ENCODE results near the gene PHF2. TPM values are rescaled to one million over a fixed set of nuclear protein-coding genes. Genes with fewer than 3 reads are reported as not detected.
A peak's percentile ranks its signal among the peaks of the same experiment; 100 is the strongest.

Gene PHF2
- total RNA-seq, 1 donor from 2014 or later, result 22.9 TPM

DNA sequence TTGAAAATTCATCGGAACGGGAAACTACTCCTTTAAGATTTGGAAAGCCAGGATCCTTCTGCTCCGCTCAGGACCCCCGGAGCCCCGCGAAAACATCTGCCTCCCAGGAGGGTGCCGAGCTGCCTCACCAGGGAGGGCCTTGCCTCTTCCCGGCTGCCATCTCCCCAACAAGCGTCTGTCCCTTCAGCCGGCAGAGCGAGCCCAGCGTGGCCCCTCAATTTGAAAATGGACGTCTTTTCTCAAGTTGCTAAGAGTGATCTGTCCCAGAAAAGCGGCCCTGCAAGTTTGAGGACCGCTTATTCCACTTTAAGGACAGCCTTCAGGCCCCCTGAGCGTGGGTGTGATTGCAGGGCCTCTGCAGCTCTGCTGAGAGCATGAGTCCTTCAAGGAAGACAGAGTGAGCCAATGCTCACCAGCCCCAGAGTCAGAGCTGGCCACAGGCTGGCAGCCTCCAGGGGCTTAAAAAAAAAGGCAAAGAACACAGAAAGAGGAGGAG, 101.3 kb downstream of the PHF2 start:
- Mint-ChIP-seq H3K9me3 (ENCODE audit: unreplicated experiment) (peaks cover 3% of the 10 kb centered on the region), H3K4me3 (ENCODE audit: unreplicated experiment) (no peak overlapping the region), H3K27me3 (ENCODE audit: unreplicated experiment) (peaks cover 2% of the 10 kb centered on the region), H3K4me1 (ENCODE audit: low read depth, unreplicated experiment) (peaks cover 2% of the 10 kb centered on the region), H3K36me3 (ENCODE audit: unreplicated experiment) (no peaks in the 10 kb centered on the region), H3K27ac (ENCODE audit: unreplicated experiment) (no peak overlapping the region)
- no peak for TF ChIP-seq CTCF (IDR thresholded peaks at IDR 0.05; ENCODE audit: partially characterized antibody, unreplicated experiment)
- peak; percentile 10 for DNase-seq

GRCh38 chr9:93678199-93679019, 102.0 kb downstream of the PHF2 start:
- H3K4me1 Mint-ChIP-seq (ENCODE audit: low read depth, unreplicated experiment), result peaks cover 2% of the 10 kb centered on the region
- peaks cover 3% of the 10 kb centered on the region for H3K9me3 Mint-ChIP-seq (ENCODE audit: unreplicated experiment)
- H3K4me3 Mint-ChIP-seq (ENCODE audit: unreplicated experiment), result no peak overlapping the region
- peak; percentile 9 for DNase-seq
- no peak for TF ChIP-seq CTCF (IDR thresholded peaks at IDR 0.05; ENCODE audit: partially characterized antibody, unreplicated experiment)
- peaks cover 2% of the 10 kb centered on the region for H3K27me3 Mint-ChIP-seq (ENCODE audit: unreplicated experiment)
- no peak overlapping the region for H3K27ac Mint-ChIP-seq (ENCODE audit: unreplicated experiment)
- no peaks in the 10 kb centered on the region for H3K36me3 Mint-ChIP-seq (ENCODE audit: unreplicated experiment)

DNA sequence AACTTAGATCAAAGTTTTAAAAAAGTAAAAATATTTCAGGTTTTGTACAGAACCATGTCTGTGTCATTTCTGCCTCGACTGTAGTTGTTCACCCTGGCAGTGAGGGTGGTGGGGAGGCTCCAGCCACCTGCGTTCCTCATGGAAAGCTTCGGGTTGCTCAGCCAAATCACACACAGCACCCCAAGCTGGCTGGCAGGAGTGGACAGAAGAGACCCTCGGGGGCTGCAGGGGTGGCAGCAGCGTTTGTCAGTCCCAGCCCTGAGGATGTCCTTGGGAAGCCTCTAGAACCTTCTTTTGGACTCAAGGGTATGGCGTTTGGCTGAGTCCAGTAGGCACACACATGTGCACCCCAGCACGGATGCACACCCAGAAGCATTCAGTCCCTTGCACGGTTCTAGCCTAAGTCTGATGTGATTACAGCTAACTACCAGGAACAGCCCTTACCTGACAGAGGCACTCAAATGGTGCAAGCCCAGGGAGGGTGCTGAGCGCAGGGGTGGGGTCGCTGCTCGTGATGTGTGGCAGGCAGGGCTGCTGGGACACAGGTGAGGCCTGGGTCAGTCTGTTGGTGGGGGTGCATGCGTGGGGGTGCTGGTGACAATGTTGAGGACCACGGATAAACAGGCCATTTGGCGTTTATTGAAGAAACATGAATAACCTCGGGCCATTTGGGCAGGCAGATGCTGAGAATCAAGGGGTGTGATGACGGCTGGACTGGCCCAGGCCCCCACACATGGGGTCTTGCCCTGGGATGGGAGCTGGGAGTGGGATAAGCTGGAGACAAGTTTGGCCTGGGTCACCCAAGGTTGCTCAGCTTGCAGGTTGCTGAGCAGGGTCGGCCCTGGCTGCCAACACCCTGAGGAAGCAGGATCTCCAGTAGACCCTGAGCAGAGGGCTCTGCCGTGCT, 103.4 kb downstream of the PHF2 start:
- Mint-ChIP-seq H3K4me3 (ENCODE audit: unreplicated experiment) (no peak overlapping the region), H3K27me3 (ENCODE audit: unreplicated experiment) (peaks cover 2% of the 10 kb centered on the region), H3K4me1 (ENCODE audit: low read depth, unreplicated experiment) (peaks cover 2% of the 10 kb centered on the region), H3K9me3 (ENCODE audit: unreplicated experiment) (peaks cover 3% of the 10 kb centered on the region), H3K27ac (ENCODE audit: unreplicated experiment) (no peak overlapping the region), H3K36me3 (ENCODE audit: unreplicated experiment) (no peaks in the 10 kb centered on the region)
- DNase-seq, result no peak
- TF ChIP-seq CTCF (IDR thresholded peaks at IDR 0.05; ENCODE audit: partially characterized antibody, unreplicated experiment), result no peak

DNA sequence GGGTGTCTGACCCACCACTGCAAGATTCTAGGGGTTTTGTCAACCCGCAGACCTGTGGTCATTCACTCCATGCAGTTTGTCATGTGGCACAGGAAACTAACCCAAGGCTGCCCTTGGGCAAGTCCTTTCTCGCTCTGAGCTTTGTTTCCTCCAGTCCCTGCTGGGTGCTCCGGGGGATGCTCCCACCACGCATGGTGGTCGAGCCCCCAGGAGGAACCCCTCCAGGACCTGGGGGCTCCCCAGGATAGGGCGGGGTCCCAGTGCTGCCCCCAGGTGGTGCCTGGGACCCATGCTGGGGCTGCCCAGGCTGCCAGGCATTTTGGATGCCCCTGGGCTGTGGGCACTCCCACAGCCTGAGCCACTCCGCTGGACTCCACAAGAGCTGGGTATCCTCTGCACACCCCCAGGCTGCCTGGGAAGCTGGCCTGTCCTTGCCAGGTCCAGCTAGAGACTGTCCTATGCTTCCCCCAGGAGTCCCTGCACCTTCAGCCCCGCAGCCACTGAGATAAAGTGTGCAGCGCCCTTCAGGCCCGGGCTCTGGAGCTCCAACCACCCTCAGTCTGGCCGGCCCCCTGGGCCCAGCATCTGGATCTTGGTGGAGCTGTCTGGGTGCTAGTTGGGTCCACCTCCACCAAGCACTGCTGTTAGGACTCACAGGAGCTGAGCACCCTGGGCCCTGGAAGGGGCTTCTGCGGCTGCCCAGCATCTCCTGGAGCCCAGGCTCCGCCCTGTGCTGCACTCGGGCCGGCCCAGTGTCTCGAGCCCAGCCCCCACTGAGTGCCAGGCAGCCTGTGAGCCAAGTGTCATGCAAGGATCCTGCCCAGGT, 104.3 kb downstream of the PHF2 start:
- Mint-ChIP-seq H3K4me1 (ENCODE audit: low read depth, unreplicated experiment) (peaks cover 2% of the 10 kb centered on the region), H3K27me3 (ENCODE audit: unreplicated experiment) (peaks cover 2% of the 10 kb centered on the region), H3K36me3 (ENCODE audit: unreplicated experiment) (no peaks in the 10 kb centered on the region), H3K27ac (ENCODE audit: unreplicated experiment) (no peak overlapping the region), H3K9me3 (ENCODE audit: unreplicated experiment) (peaks cover 3% of the 10 kb centered on the region), H3K4me3 (ENCODE audit: unreplicated experiment) (no peak overlapping the region)
- no peak for DNase-seq
- no peak for TF ChIP-seq CTCF (IDR thresholded peaks at IDR 0.05; ENCODE audit: partially characterized antibody, unreplicated experiment)
